Stimulated activated CD4-positive, alpha-beta T cell treated with anti-CD3 and anti-CD28 coated beads, Interleukin-2, amount 100 ng/mL, for 24 hours (primary cell): ENCODE data around the gene USP40.

Source experiments
- DNase-seq, 2 donors: peaks; one replicate each; pipeline ENCODE4 v3.0.0-alpha.2; 2020

USP40 gene

DNA sequence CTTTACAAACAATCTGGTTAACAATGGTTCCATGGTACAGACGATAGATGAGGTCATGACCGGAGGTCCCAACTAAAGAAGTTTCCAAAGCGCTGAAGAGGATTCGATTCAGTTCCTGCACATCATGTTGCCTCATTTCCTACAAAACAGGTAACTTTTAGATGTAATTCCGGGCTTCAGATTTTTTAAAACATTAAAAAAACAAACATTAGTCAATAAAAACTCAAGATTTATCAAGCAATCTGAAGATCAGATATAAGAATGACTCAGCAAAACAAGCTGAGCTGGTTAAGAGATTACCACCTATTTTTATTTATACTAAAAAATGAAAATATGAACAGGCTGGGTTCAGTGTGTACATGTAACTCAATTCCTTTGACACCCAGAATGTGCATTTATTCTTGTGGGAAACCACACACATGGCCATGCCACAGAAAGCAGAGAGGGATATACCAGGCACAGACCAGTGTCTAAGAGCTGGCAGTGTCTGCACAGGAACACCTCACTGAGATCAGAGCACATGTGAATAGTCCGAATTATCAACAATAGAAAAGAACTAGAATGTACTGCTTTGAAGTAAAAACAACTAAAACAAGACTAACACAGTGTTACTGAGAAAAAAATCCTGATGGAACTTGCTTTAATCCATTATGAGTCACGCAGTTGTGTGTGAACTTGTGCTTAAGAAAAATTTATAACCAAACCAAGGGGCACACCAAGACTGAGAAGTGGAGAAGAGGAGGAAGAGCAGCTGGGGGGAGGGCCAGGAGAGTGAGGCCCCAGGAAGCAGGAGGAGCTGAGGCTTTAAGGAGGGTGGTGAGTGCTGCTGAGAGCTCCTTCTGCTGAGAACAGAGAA, 9.5 kb downstream of the USP40 start:
- DNase-seq: no peak

DNA sequence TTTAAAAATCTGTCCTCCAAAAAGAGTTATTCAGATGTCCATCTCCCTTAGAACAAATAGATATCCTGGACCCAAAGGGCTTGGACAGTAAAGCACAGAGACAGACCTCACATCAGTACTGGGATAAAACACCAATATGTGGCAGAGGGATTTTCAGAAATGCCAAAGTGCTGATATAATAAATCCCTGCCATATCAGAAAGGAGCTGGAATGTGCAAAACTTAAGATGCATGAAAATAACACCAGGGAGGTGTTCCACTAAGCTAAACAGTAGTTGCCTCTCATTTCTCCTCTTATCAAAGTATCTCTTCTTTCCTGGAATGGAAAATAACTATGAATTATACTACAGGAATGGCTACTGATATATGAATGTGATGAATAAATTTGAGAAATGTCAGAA, 13.2 kb downstream of the USP40 start:
- no peak for DNase-seq

DNA sequence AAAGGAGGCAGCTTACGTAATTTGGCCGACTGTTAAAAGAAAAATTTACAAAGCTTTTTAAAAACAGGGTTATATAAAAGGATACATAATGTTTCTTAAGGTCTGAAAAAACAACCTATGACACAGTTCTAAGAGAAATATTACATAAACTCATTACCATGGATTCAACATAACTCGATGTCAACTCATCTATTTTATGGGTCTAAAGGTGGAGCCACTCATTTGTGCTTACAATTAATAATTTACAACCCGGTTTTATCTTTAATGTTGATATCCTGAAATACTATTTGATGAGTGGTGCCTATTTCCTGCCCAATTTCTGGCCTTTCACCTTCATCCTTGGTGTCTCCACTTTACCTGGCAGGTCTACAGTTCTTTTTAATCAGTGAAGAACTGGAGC, 15.1 kb downstream of the USP40 start:
- DNase-seq: no peak

DNA sequence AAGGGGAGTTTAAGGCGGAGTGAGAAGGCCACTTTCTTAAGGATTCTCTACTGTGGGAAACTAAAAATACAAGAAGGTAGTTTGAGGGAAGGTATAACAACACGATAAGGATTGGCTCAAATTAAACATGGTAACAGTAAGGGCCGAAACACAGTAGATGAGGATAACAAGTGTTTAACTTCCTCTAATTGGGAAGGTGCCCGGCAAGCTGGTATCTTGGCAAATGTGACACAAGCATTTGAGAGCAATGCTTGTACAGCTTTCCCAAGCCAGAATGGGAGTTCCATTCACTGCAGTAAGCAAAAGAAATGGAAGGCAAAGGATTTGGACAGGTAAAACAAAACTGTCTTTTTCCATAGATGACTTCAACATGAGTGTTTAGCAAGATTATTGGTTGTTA, 19.8 kb downstream of the USP40 start:
- DNase-seq: no peak

DNA sequence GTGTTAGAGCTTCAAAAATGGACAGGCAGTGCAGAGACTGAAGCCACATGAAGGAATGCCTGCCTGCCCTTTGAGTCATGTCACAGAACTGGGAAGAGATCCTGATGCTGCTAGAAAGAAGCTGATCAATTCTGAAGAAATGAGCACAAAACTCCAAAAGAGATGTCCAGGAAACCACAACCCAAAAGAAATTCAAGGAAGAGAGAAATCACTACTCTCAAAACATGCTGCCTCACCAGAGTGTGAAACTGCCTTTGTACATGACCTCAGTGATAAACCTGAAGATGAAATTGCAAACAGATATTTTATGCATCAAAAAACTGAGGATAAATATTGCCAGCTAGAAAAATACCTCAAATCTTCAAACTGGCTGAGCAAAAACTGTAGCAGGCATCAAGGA, 20.5 kb downstream of the USP40 start:
- DNase-seq: no peak

DNA sequence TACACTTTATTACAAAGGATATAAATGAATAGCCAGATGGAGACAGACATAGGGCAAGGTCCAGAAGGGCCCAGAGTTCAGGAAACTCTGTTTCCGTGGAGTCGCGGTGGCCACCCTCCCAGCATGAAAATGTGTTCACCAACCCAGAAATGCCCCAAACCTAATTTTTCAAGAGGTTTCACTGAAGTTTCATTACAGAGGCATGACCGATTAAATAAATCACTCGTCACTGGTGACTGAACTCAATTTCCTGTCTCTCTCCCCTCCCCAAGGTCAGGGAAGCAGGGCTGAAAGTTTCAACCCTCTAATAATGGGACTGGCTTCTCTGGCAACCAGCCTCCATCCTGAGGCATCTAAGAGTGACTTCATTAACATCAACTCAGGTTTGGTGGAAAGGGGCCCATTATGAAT, 22.4 kb downstream of the USP40 start:
- DNase-seq: no peak

DNA sequence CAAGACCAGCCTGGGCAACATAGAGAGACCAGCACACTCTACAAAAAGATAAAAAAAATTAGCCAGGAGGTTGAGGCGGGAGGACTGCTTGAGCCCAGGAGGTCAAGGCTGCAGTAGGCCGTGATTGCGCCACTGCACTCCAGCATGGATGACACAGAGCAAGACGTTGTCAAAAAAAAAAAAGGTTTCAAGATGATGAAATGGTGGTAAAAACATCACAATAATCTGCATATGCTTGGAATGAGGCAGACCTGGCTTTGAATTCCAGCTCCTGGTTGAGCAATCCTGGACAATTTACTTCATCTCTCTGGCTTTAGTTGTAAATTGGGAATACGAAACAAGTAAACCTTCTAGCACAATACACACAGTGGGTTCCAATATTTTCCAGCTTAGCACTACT, 24.1 kb downstream of the USP40 start:
- no peak for DNase-seq

DNA sequence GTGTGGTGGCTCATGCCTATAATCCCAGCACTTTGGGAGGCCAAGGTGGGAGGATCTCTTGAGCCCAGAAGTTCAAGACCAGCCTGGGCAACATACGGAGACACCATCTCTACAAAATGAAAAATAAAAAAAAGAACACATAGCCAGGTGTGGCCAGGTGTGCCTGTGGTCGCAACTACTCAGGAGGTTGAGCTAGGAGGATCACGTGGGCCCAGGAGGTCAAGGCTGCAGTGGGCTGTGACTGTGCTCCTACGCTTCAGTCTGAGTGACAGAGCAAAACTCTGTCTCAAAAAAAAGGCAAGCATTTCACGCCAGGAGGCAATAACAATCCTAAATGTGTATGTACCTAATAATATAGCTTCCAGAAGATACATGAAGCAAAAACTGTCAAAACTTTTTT, 27.8 kb downstream of the USP40 start:
- no peak for DNase-seq

DNA sequence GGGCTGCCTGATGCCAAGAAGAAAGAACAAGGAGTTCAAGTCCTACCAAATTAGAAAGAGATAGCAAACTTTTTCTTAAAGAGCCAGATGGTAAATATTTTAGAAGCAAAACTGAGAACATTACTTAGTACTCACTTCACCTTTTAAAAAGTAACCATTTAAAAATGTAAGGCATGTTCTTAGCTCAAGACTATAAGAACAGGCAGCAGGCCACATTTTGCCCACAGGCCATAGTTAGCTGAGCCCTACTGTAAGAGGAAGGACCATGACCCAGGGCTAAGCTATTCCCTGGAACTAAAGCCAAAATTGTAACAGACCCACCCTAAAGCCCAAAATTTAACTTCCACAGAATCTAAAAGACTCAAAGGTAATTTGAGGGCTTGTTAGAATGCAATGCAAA, 31.3 kb downstream of the USP40 start:
- no peak for DNase-seq

DNA sequence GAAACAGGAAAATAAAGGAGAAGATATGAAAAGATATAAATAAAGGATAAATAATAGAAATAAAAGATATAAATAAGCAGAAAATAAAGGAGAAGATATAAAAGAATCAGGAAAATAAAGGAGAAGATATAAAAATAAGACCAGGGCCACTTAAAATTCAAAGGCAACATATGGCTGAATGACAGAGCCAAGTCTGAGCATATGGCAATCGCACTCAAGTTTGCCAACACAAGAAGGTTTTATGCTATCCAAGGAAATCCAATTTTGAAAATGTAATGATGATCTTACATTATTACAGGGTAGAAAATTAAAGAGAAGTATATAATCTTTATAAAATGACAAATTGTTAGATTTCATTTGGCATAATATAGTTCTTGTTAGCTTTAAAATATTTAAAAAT, 33.6 kb downstream of the USP40 start:
- DNase-seq: no peak

DNA sequence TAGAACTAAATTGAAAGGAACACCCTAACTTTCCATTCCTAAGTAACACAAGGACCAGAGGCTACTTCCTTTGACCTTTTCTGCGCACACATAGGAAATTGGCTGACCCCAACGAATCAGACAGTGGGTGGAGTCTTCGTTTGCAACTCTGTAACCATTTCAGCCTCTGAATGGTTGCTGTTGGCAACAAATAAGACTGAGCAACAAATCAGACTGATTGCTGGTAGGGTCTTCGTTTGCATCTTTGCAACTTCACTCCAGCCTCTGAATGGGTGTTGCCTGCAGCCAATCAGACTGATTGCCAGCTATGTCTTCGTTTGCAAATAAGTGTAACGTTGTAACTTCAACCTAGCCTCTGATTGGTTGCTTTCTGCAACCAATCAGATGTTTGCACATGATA, 34.6 kb downstream of the USP40 start:
- DNase-seq: no peak

DNA sequence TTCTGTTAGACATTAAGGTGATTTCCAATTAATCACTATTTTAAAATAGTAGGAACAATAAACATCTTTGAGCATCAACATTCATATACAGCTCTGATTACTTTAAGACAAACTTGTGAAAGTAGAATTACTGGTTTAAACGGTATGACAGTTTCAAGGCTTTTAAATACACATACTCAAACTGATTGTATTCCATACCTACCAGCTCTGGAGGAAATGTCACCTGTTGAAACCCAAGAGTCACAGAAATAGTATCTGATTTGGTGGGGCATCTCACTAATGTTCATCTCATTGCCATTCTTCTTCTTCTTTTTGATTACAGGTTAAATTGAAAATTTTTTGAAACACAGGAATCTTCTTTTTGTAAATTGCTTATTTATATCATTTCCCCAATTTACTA, 36.2 kb downstream of the USP40 start:
- no peak for DNase-seq

DNA sequence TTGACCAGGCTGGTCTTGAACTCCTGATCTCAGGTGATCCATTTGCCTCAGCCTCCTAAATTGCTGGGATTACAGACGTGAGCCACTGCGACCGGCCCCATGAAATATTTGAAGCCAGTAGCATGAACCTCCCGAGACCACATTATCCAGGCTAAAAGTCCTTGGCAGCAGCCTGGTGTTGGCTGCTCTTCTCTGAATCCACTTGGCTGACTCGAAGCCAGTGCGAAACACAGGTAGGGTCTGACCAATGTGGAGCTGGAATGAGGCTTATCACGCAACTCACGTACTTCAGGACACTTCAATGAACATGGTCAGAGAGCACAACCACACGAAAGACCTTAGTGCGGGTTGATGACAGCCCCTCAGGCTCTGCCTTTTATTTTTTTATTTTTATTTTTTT, 38.4 kb downstream of the USP40 start:
- no peak for DNase-seq

DNA sequence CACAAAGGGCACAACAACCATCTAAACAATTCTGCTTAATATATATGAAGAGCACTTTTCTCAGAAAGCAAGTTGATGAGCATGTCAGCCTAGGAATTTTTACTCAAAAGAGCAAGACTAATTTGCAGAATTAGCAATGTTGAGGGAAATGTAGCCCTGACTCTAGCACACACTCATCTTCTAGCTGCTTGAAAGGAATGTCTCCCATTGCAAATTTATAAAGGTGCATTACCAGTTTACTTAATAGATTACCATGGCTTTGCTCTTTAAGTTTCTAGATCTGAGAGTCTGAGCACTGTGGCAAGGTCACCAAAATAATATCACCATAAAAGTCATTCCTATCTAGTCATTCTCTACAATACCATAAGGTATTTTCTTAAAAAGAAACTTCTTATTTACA, 40.8 kb downstream of the USP40 start:
- DNase-seq: no peak

DNA sequence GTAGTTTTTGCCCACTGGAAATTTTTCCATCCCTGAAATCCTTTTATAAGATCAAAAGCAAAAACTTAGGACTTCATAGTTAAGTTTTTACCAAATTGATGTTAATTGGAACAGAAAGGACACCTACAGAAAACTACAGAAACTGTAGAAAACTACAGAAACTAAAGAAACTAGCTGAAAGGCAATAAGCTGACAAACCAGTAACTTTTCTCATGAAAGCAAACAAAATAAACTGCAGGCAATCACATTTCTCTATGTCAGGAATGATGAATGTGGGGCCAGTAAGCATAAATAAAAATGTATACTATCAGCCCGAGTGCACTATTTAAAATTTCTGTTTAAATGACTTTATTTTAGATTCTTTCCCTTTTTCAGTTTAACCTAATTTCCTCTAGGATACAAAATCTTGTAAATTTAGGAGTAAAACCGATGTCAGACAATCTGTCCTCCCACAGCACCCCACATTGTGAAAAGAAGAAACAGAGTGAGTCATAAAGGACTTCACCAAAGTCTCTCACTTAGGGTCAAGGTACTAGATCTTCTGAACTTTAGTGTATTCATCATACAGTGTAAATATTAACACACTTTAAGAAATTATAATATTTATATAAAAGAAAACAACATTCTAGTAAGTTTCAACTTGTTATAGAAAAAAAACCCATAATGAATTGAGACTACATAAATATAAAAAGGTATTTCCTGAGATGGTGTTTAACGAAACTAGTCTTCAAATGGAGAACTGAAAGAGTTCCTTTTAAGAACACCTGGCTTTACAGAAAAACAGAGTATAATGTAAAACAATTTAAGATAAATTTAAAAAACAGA, 46.6 kb downstream of the USP40 start:
- DNase-seq: no peak

DNA sequence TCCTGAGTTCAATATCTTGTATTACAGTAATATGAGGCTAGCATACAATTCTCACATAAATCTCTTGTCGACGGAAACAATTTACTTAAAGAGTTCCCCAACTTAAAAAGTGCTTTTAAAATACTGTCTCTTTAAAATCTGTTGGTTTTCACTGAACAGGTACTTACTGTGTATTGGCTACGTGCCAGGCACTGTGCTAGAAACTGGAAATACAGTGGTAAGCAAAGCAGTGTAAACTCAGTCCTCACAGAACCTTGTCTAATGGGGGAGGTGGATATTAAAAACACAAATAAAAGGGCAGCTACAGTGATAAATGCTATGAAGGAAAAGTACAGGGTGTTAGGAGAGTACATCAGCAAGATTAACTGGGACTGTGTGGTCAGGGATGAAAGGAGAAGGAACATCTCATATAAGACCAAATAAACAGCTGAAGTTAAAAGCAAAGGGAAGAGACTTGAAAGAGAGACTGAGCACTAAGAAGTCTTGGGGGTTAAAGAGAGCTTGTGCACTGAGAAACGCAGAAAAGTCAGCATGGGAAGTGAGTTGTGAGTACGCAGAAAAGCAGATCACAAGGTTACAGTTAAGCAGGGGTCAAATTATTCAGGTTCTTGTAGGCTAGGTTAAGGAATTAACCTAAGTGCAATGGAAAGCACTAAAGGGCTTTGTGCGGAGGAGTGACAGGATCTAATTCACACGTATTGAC, 52.5 kb downstream of the USP40 start:
- DNase-seq: no peak

DNA sequence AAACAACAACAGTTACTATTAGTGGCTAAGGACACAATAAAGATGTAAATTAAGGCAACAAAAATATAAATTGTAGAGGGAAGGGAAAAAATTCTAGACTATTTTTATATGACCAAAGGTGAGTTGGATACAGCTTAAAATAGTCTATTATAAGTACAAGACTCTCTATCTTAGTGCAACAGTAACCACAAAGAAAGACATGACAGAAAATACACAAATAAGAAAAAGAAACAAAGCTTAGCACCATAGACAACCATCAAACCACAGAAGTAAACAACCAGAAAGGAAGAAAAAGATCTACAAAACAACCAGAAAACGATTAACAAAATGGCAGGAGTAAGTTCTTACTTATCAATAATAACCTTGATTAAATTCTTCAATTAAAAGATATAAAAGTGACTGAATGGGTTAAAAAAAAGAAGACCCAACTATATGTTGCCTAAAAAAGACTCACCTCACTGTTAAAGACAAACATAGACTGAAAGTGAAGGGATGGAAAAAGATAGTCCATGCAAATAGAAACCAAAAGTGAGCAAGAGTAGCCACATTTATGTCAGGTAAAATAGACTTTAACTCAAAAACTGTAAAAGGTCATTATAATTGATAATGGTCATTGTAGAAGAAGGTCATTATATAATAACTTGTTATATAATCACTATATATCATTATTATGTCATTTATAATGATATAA, 62.5 kb downstream of the USP40 start:
- DNase-seq: no peak

DNA sequence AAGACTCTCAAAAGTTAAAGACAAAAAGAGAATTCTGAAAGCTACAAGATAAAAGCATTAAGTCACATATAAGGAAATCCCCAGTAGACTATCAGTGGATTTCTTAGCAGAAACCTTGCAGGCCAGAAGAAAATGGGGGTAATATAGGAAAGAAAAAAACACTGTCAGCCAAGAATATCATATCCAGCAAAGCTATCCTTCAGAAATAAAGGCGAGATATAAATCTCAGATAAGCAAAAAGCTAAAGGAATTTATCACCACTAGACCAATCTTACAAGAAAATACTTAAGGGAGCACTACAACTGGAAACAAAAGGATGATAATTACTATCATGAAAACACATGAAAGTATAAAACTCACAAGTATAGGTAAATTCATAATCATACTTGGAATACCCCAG, 63.1 kb downstream of the USP40 start:
- DNase-seq: no peak

DNA sequence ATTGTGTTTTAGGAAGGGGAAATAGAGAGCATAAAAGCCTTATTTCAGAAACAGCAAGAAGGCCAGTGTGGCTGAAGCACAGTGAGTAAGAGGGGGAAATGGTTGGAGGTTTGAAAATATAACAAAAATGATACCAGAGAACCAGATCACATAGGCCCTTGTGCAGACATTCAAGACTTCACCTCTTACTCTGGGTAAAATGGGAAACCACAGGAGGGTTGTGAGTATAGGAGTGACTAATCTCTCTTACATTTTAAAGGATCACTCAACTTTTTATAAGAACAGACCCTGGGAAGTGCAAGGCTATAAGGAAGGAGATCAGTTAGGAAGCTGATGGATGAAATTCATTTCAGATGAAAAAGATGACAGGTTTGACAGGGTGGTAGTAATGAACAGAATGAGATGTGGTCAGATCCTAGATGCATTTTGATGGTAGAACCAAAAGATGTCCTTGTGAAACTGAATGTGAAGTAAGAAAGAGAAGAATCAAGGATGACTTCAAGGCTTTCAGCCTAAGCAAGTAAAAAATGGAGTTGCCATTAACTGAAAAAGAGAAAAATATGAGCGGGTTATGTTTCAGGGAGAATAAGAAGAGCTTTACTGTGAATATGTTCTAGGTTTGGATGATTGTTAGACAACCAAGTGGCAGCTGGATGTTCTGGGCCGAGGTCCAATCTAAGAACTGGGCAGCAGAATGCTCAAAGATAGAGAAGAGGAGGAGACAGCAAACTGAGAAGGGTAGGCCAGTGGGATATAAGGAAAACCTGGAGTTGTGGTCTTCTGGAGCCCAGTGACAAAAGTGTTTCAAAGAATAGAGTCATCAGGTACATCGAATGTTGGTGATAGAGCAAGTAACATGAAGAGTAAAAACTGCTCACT, 65.1 kb downstream of the USP40 start:
- no peak for DNase-seq

DNA sequence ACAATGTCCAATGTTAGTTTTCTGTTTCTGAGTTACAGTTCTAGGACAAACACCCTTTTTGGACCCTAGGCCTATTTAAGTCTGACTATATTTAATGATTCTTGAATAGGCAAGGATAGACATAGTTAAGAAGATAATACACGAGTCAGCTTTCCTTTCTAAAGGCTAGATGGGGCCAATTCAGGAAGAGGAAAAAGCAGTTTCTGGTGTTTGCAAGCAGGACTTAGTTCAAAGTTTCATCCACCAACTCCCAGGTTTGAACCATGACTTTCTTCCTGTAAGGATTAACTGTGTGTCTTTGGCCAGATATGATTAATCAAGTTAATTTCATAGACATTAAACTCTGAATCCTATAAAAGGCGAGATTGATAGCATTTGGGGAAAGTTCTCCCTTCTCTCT, 66.7 kb downstream of the USP40 start:
- DNase-seq: no peak

DNA sequence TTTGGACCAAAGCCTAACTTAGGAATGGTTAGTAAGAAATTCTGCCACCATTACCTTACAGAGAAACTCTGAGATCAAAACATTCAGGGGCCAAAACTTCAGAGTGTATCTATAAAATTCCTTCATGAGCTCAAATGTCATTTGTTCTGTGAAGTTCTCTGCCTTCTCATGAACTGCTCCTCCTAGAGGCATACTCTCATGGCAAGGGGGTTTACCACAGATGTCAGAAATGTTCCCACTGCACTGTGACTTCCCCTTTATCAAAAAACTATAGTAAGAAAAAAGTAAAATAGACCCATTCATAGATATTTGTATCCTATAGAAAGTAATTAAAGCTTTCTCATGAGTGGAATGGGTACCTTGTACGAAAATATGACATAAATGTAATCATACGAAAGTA, 68.5 kb downstream of the USP40 start:
- no peak for DNase-seq

DNA sequence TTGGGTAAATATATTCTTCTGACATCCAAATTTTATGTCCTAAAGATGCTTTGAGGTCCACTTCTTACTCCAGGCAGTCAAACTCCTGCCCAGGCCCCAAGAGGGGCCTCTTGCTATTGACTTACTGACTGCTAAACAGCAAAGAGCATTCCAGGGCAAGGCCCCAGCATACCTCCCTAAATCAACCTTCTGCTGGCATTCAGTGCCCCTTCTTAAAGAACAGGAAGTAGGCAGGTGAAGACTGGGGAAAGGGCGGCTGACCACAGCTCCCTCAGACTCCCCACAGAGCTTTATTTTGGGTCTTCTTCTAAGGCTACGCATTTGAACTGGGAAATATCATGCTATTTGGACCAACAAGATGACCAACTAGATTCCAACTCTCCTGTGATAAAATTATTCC, 68.9 kb downstream of the USP40 start:
- no peak for DNase-seq
